AG08396 (cell line): Measurements from ENCODE around the gene CELA2A.
"Not testable (repeated sequence)": the region's sequence is repeated elsewhere in the genome, so short reads cannot be mapped to it uniquely, and the experiment has no call there.

Experiments used
- DNase-seq: peaks from one replicate; pipeline ENCODE4 v3.0.0; 2012; ENCODE audit warnings: low spot score, mixed read lengths

CELA2A gene

DNA sequence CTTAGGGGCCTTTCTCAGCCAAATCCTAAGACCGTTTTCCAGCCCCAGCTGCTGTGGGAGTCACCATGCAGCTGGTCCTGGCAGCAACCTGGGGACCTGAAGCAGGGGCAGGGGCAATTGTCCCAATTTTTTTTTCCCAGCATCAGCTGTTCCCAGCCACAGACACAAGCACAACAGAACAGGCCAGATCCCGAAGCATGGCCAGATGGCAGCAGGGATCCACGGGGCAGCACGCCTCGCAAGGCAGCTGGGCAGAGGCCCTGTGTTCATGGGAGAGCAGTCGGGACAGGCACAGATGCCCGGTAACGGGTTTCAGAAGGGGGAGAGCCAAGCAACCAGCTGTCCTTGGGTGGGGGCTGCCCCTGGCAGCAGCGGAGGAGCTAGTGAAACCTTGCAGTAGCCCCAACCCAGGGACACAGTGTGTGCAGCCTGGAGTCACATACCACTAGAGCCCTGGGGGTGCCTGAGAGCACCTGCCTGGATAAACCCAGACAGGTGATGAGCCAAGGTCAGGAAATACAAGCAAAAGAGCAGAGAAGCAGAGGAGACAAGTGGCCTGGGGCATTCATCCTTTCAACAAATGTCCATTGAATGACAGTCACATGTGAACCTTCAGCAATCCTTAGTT lies 13.4 kb downstream of the CELA2A start:
- DNase-seq = not testable (repeated sequence)

GRCh38 chr1:15471067-15471466 lies 14.5 kb downstream of the CELA2A start:
- not testable (repeated sequence) for DNase-seq

DNA sequence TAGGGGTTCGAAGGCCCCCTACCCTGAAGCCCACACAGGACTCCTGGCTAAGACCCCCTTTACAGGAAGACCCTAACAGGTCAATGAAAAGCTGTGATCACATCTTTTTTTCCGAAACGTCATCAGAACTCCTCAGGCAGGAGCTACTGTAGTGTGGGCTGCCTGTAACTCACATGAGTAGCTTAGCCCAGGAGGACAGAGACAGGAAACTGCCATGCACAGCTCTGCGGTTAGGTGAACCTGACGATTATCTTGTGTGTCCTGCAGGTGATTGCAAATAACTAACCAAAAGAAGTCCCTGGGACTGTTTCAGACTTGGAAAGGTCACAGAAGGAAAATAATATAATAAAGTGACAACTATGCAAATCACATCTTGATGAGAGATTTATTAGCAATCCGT lies 15.2 kb downstream of the CELA2A start:
- DNase-seq = not testable (repeated sequence)

- no peak for DNase-seq
Measured at GRCh38 chr1:15472587-15472986, 16.1 kb downstream of the CELA2A start.

GRCh38 chr1:15475752-15476314 lies 19.3 kb downstream of the CELA2A start, which contains the start of gene CELA2B:
TSS of gene CELA2B (plus strand) at chr1:15476104. CDS start at chr1:15476126, 22 bp downstream.
- DNase-seq = no peak

DNA sequence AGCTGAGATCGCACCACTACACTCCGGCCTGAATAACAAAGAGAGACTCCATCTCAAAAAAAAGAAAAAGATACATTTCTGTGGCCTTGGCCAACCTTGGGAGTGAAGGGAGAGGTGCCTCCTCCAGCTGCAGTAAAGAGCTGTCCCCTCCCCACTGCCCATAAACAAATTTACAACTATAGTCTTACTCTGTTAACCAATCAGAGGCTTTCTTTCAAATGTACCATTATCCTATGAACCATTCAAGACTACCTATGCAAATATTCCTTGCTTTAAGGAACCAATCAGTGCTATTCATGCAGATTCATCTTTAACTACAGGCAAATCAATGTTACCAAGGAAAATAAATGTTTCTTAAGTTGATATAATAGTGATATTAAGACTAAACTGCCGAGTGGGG lies 20.4 kb downstream of the CELA2A start:
- no peak for DNase-seq

DNA sequence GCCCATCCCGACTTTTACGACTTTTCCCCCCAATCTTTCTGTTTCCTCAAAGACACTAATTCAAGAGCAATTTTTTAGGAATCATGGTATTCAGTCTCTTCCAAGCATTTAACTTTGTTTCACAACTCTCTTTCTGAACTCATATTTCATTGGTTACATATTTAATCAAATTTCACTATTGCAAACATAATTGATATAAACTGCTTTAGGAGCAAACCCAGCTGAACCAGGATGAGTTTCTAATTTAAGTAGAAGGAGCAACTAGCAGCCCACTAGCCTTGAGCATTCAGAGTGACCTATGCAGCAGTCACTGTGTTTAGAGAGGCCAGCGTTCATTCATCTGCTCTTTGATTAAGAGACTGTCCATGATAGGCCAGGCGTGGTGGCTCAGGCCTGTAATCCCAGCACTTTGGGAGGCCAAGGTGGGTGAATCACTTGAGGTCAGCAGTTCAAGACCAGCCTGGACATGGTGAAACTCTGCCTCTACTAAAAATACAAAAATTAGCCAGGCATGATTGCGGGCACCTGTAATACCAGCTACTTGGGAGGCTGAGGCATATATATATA lies 21.2 kb downstream of the CELA2A start:
- no peak for DNase-seq

- no peak for DNase-seq
Measured at GRCh38 chr1:15479654-15480347, 23.3 kb downstream of the CELA2A start.

DNA sequence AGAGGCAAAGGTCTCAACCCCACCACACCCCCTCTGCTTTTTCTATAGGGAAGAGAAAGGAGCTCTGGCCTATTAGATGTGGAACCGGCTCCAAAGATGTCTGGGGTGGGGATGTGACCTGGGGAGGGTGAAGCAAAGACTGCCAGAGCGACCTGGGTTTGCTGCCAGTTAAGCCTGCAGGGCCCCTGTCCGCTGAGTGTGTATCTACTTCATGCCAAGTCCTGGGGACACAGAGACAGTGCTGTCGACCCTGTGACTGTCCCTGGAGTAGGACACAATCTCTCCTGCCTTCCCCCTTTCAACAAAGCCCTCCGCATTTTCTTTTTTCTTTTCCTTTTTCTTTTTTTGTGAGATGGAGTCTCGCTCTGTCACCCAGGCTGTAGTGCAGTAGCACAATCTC lies 25.9 kb downstream of the CELA2A start:
- DNase-seq = not testable (repeated sequence)

DNA sequence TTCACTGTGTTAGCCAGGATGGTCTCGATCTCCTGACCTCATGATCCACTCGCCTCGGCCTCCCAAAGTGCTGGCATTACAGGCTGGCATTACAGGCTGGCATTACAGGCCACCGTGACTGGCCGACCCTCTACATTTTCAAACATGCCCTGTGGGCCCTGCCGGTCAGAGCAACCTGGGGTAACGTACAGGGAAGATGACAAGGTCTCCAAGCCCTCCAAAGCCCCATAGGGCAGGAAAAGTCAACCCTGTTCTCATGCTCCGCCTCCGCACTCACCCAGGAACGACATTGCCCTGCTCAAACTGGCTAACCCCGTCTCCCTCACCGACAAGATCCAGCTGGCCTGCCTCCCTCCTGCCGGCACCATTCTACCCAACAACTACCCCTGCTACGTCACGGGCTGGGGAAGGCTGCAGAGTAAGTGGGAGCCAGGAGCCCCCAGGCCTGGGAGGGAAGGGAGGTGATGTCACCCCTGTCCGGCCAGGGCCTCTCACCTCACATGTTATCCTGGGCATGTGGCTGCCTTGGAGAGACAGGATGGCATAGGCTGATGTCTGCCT lies 26.5 kb downstream of the CELA2A start:
- DNase-seq = not testable (repeated sequence)

DNA sequence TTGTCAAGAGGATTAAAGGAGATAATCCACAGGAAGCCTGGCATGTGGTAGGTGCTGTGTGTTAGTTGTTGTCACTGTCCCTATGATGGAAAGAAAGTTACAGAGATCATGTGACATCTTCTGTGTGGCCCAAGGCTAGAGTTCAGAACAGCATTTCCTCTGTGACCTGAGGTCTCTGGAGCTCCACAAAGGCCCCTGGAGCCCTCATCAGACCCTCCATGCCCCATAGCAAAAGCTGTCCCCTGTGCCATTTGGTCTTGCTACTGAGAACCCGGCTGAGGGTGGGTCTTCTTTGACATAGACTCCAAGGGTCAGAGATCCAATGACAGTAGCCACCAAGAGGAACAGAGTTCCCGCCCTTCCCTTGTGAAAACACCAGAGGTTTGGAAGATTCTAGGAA lies 27.4 kb downstream of the CELA2A start:
- no peak for DNase-seq

GRCh38 chr1:15484443-15484842 lies 27.9 kb downstream of the CELA2A start:
- DNase-seq = not testable (repeated sequence)

GRCh38 chr1:15485636-15486035 lies 29.1 kb downstream of the CELA2A start:
- no peak for DNase-seq

DNA sequence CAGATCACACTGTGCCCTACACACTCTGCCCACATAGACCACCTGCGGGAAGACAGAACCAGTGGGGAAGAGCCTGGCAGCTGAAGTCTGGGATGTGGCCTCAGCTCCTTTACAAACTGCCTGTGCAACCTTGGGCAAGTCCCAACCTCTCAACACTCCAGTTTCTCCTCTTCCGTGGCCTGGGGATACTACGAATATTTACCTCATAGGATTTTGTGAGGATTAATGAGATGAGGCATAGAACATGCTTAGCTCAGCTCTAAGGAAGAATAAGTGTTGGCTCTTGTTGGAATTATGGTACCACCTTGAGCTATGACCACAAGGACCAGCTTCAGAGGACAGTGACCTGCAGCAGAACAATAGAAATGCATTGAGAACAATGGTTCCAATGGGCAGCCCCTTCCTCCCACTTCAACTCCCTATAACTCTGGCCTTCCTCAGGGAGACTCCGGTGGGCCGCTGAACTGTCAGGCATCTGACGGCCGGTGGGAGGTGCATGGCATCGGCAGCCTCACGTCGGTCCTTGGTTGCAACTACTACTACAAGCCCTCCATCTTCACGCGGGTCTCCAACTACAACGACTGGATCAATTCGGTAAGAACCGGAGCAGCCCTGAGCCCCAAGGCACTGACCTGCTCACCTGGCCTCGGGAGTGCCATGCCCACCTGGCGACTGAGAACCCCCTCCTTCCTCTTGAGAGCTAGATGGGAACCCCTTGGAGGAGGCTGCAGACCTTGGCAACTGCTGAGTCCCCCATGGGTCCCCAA lies 30.5 kb downstream of the CELA2A start:
- not testable (repeated sequence) for DNase-seq

- DNase-seq = no peak
Measured at GRCh38 chr1:15488371-15488770, 31.8 kb downstream of the CELA2A start.

GRCh38 chr1:15489052-15489736 lies 32.7 kb downstream of the CELA2A start:
- no peak for DNase-seq

DNA sequence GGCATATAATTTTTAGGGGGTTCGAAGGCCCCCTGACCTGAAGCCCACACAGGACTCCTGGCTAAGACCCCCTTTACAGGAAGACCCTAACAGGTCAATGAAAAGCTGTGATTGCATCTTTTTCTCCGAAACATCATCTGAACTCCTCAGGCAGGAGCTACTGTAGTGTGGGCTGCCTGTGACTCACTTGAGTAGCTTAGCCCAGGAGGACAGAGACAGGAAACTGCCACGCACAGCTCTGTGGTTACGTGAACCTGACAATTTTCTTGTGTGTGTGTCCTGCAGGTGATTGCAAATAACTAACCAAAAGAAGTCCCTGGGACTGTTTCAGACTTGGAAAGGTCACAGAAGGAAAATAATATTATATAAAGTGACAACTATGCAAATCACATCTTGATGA lies 34.5 kb downstream of the CELA2A start:
- DNase-seq = not testable (repeated sequence)

GRCh38 chr1:15492596-15492995 lies 36.1 kb downstream of the CELA2A start:
- no peak for DNase-seq

DNA sequence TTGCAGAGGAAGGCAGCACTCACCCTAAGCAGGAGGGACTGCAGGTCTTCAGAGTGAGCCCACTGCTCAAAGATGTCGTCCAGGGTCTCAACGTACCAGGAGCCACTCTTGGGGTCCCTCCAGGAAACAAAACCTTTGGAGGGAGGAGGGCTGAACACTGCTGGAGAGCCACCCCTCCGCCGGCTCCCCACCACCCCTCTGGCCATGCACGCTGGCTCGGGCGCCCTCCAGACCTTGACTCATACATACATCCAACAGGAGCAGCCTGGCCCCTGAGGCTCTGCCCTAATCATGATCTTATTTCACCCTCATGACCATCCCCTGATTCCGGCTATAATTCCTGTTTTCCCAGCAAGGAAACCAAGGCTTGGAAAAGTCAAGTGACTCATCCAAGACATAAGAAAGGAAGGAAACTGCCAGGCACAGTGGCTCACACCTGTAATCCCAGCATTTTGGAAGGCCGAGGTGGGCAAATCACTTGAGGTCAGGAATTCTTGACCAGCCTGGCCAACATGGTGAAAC lies 37.4 kb downstream of the CELA2A start:
- DNase-seq = no peak

DNA sequence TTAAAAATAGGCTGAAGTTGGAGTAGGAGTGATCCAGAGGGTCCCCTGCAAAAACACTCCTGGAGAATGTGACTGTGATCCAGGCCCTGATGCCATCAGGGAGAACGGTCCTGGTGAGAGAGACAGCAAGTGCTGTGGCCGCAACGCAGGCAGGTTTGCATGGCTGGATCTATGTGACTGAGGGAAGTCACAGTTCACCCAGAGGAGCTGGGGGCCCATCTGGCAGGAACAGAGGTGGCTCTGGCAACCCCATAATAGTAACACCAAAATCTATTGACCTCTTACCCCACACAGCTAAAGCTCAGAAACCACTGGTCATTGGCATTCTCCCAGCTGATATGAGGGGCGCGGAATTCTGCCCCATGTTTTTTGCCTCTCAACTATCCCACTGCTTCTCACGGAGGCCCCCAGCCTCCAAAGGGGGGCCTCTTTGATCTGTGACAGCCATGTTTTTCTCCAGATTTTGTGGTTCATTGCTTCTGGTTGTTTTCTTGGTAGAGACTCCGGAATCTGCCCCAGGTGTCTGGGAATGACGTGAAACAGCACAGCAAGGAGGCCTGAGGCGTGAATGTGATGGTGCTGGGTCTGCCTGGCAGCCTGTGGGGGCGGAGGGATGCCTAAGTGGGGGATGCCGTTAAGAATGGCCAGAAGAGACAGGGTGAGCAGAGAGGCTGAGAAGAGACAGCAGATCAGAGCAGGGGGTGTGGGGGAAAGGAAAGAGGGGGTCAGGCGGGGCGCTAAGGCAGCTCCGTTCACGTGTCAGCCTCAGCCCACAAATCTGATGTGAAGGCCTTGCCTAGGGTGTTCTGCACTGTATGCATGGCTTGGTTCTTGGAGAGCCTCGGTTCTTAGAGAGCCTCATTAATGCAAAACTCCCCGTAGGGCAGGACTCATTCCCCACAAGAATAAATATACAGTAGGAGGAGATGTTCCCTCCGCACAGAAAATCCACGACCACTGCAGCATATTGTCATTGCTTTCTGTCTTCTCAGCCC lies 43.9 kb downstream of the CELA2A start:
- DNase-seq = no peak
